ENCODE results near the gene YBEY. TPM values are rescaled to one million over a fixed set of nuclear protein-coding genes. Genes with fewer than 3 reads are reported as not detected.

The YBEY gene
- total and polyA plus RNA-seq, 2 of the 8 experiments (the other 6 are each of a cell fraction or from before 2014, with no cell fraction given): 26.9 to 31.9 TPM

- TF ChIP-seq TAF7 (optimal IDR thresholded peaks at IDR 0.05; ENCODE audit: borderline replicate concordance, low read depth, low read length): no peak
- TF ChIP-seq CHD2 (IDR thresholded peaks at IDR 0.05; ENCODE audit: low read length): peak; percentile 83
- TF ChIP-seq POLR2A (IDR thresholded peaks at IDR 0.05; ENCODE audit: control extremely low read depth in 1 of 2, low read depth in 2 of 2, low read length in 2 of 2): peak; percentile 81 to 82
- TF ChIP-seq SIN3A (conservative IDR thresholded peaks at IDR 0.05 in 1 of 2, IDR thresholded peaks at IDR 0.05 in 1 of 2; ENCODE audit: low read depth in 1 of 2, low read length in 2 of 2): peak in 1 of 2 experiments; percentile 34; a peak in 1 of 4 replicates
- no peak for TF ChIP-seq ZNF274 (IDR thresholded peaks at IDR 0.05; ENCODE audit: borderline replicate concordance, extremely low read depth, low read length)
Measured at GRCh38 chr21:46285761-46286647, at the start of gene YBEY (continued).

Data from H1 (cell line).